HG03469 (cell line): ENCODE data around the gene GSDME.

ENCODE experiments used
- ATAC-seq: cut with Tn5 transposase; IDR thresholded peaks from one replicate; pipeline ENCODE4 v1.9.1; 2021; ENCODE audit warnings: mild to moderate bottlenecking, moderate library complexity, moderate number of reproducible peaks; ENCODE audit not compliant: unreplicated experiment

Gene GSDME

DNA sequence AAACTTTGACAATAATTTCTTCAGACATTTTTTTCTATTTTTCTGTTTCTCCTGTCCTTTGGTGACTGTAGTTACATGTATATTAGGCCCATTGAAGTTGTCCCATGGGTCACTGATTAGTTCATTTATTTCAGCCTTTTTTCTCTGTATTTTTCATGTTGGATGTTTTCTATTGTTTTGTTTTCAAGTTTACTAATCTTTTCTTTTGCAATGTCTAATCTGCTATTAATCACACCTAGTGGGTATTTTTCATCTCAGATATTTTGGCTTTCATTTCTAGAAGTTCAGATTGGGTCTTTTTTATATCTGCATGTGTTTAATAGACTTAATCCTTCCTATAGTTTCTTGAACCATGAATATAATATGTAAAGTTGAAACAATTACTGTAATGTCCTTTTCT lies 99.3 kb downstream of the GSDME start:
- no peak for ATAC-seq

- ATAC-seq = no peak
Measured at GRCh38 chr7:24656608-24657007, 100.7 kb downstream of the GSDME start.

DNA sequence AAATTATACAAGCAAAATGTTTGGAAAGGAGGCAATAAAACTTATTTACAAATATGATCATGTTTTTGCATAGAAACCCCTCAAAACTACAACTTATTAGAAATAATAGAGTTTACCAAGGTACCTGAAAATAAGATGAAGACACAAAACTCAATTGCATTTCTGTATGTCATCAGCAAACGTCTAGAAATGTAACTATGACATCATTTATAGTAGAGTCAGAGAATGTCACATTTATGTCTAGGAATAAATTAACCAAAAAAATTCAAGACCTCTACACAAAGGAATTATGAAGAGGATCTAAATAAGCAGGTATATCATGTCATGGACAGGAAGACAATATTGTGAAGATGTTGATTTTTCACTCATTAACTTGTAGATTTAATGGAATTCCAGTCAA lies 103.0 kb downstream of the GSDME start:
- ATAC-seq = no peak

DNA sequence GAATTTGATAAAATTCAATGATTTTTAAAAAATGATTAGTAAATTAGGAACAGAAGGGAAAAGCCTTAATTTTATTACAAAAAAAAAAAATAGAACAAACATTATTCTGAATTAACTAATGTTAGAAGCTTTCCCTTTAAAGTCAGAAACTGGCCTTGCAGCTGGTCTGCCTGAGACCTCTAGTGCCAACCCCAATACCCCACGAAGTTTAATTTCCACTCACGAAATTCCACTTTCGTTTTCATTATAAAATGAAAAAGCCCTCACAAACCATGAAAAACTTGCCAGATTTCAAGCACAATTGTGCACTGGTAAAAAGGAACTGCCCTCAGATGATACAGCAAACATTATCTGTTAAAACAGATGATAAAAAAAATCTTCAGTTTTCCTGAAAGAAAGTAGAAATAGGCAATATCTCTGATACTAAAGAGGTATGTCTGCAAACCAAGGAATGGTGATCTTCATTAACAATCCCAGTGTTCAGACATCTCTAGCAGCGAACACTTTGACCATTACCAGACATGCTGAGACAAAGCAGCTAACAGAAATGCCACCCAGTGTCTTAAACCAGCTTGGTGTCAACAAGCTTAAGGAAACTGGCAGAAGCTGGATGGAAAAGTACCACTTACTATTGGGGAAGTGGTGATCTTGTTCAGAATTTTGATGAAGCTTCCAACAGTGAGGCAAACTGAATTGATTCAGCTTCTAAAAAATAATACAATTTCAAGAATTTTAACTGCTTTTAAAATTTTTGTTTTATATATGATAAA lies 103.8 kb downstream of the GSDME start:
- no peak for ATAC-seq

GRCh38 chr7:24652251-24652939 lies 104.9 kb downstream of the GSDME start:
- ATAC-seq = no peak
